Right lobe of liver (tissue), 6 donors: Measurements from ENCODE around the gene OPA1. TPM values are rescaled to one million over a fixed set of nuclear protein-coding genes. Genes with fewer than 3 reads are reported as not detected.

Source experiments
- ATAC-seq, 4 donors: fragments of 200-7000 bp; cut with Tn5 transposase; one replicate each; pipeline ENCODE4 v1.9.1; 2020; ENCODE audit warnings: mild to moderate bottlenecking in 4 of 4, moderate library complexity in 4 of 4
- DNase-seq, 3 donors: peaks; one replicate each; pipeline ENCODE4 v3.0.0-alpha.2; 2020
- H3K27ac ChIP-seq, 3 donors: fragments of 200-600 bp; one replicate each; pipeline ENCODE4 v1.8.0; 2022
- H3K27me3 ChIP-seq, 2 donors: fragments of 200-600 bp; one replicate each; pipeline ENCODE4 v1.8.0; 2022
- H3K36me3 ChIP-seq, 4 donors: fragments of 200-600 bp; sonication (generic) in 1 of 4; one replicate each; pipeline versions ENCODE4 v1.5.1 to v1.8.0; 2017 to 2022; ENCODE audit warnings: control low read depth in 1 of 4
- H3K4me1 ChIP-seq, 4 donors: fragments of 200-600 bp; sonication (generic) in 1 of 4; one replicate each; pipeline versions ENCODE4 v1.5.1 to v1.8.0; 2017 to 2022; ENCODE audit warnings: control low read depth in 1 of 4
- H3K4me3 ChIP-seq, 3 donors: fragments of 200-600 bp; one replicate each; pipeline ENCODE4 v1.8.0; 2022
- H3K9me3 ChIP-seq, 4 donors: fragments of 200-600 bp; sonication (generic) in 1 of 4; one replicate each; pipeline versions ENCODE4 v1.5.1 to v1.8.0; 2017 to 2022; ENCODE audit warnings: control low read depth in 1 of 4
- CTCF ChIP-seq, 4 donors: fragments of 200-600 bp in 3 of 4; fragments of 450-650 bp in 1 of 4; IDR thresholded peaks; one replicate each; pipeline versions ENCODE4 v1.5.1 to v1.8.0; 2016 to 2022; ENCODE audit warnings: antibody characterized with exemption in 4 of 4, mild to moderate bottlenecking in 2 of 4
- POLR2A ChIP-seq: fragments of 450-650 bp; IDR thresholded peaks from one replicate; pipeline ENCODE4 v1.6.1; 2017; ENCODE audit warnings: antibody characterized with exemption, mild to moderate bottlenecking
- WGBS: methylation state at CpG from one replicate; pipeline ENCODE4 v1.1.6; 2018; ENCODE audit warnings: low coverage, low lambda C conversion rate; ENCODE audit not compliant: insufficient coverage; ENCODE audit errors: missing lambda C conversion rate; 5-methylcytosine and 5-hydroxymethylcytosine counted together
- intact Hi-C, 2 donors: fragments of 100-400 bp; cut with DNase I; formaldehyde crosslinking; loops; one replicate each; pipeline versions ENCODE4 v1.11.2 to v1.14.1; 2022
- long read RNA-seq: library from polyadenylated mRNA; unstranded; transcript quantifications from one replicate; pipeline ENCODE4 v2.0.0, GENCODE V29; 2019
- total RNA-seq, 6 experiments: library from RNA; depleted of rRNA in 2 of 6; stranded (reverse); fragments of >200 nt in 2 of 6; fragmentation: NEBNext Ultra II Directional in 3 of 6; extraction: Animal tissue kit (Norgen Biotek cat#: 25700) in 3 of 6; gene quantifications; one replicate each; pipeline versions ENCODE4 v1.1.0 to v1.2.4, GENCODE V29; 2016 to 2023
- donor health status: DM: no; HTN: yes; CAD: no.
- donor health status: DM: no; HTN: no; CAD: no.
- donor health status: DM: no; HTN: no; CAD: no.
- donor health status: DM: no; HTN: yes; CAD: no.
- donor health status: DM: no; HTN: yes; CAD: no.

Gene OPA1
- 10 to 100 TPM; 29.2 to 45.5 (median 31.6) TPM for total RNA-seq
- long read RNA-seq, full-length matches to known transcripts = 2 of 3 reads
- long read RNA-seq, partial matches to known transcripts = 1 of 3 reads
- long read RNA-seq, other reads (novel, unspliced or antisense) = 0 of 3 reads

GRCh38 chr3:193592841-193593667 is at the start of gene OPA1:
Gene OPA1, plus strand, starts transcription at chr3:193593208. Its CDS starts 170 bp downstream, at chr3:193593378.
- peaks cover 0 to 9% (median 4%) of the 10 kb centered on the region in 4 donors for H3K4me1 ChIP-seq
- intact Hi-C loops = no loop called here

GRCh38 chr3:193544289-193544688 is 48.7 kb upstream of the OPA1 start:
- H3K27ac ChIP-seq = no peak overlapping the region
- H3K4me1 ChIP-seq = no peaks in the 10 kb centered on the region
- no peak overlapping the region for H3K4me3 ChIP-seq
- DNase-seq = no peak
- no peaks in the 10 kb centered on the region for H3K27me3 ChIP-seq
- intact Hi-C loops = no loop called here
- no peak for TF ChIP-seq CTCF (IDR thresholded peaks at IDR 0.05)
- TF ChIP-seq POLR2A = no peak
- no peaks in the 10 kb centered on the region for H3K36me3 ChIP-seq
- H3K9me3 ChIP-seq = peaks cover 0 to 3% (median 0%) of the 10 kb centered on the region in 4 donors
- ATAC-seq = no peak
- WGBS = 40% methylated on average over 1 of the region's 1 CpG

More at GRCh38 chr3:193592841-193593667, at the start of gene OPA1:
- ATAC-seq (peak; percentile 95 to 98 (median 96)), DNase-seq (peak; percentile 97 to 98 (median 98))
- 1% methylated on average over 20 of the region's 55 CpGs for WGBS
- Histone ChIP-seq H3K36me3 (no peaks in the 10 kb centered on the region), H3K27me3 (no peaks in the 10 kb centered on the region), H3K9me3 (no peaks in the 10 kb centered on the region), H3K4me3 (peak within 1 kb of the TSS; percentile 78 to 98 (median 81)), H3K27ac (peak within 1 kb of the TSS; percentile 89 to 91 (median 89))
- peak; percentile 19 to 47 (median 38) for TF ChIP-seq CTCF (IDR thresholded peaks at IDR 0.05)
- TF ChIP-seq POLR2A = peak; percentile 82

- no peak for TF ChIP-seq POLR2A
- TF ChIP-seq CTCF (IDR thresholded peaks at IDR 0.05) = no peak
Observed at GRCh38 chr3:193545304-193545703, 47.7 kb upstream of the OPA1 start.

GRCh38 chr3:193546129-193546528 is 46.9 kb upstream of the OPA1 start:
- no peak for TF ChIP-seq POLR2A
- no peak for TF ChIP-seq CTCF (IDR thresholded peaks at IDR 0.05)
- Histone ChIP-seq H3K9me3 (peaks cover 0 to 3% (median 0%) of the 10 kb centered on the region in 4 donors), H3K27ac (no peak overlapping the region), H3K4me1 (no peaks in the 10 kb centered on the region), H3K36me3 (no peaks in the 10 kb centered on the region), H3K27me3 (no peaks in the 10 kb centered on the region), H3K4me3 (no peak overlapping the region)
- ATAC-seq = no peak
- no peak for DNase-seq
- intact Hi-C loops = no loop called here

More at GRCh38 chr3:193545304-193545703, 47.7 kb upstream of the OPA1 start:
- Histone ChIP-seq H3K27ac (no peak overlapping the region), H3K4me3 (no peak overlapping the region), H3K4me1 (no peaks in the 10 kb centered on the region), H3K36me3 (no peaks in the 10 kb centered on the region), H3K9me3 (peaks cover 0 to 3% (median 0%) of the 10 kb centered on the region in 4 donors), H3K27me3 (no peaks in the 10 kb centered on the region)
- intact Hi-C loops = no loop called here
- no peak for DNase-seq
- 100% methylated on average over 1 of the region's 1 CpG for WGBS
- no peak for ATAC-seq
